ENCODE data around the gene DUXA. TPM values are rescaled to one million over a fixed set of nuclear protein-coding genes. Genes with fewer than 3 reads are reported as not detected.
A peak's percentile ranks its signal among the peaks of the same experiment; 100 is the strongest.

Gene DUXA
- total RNA-seq, 5 donors from 2014 or later (not counting 1 experiment from before 2014, with no cell fraction given) = not detected

GRCh38 chr19:57192077-57192420 is 24.8 kb upstream of the DUXA start:
- Mint-ChIP-seq H3K9me3 (peaks cover 24 to 30% (median 29%) of the 10 kb centered on the region in 3 donors), H3K27ac (peak overlapping the region; percentile 71 to 87), H3K4me3 (peak overlapping the region; percentile 88 to 93 (median 91)), H3K36me3 (peaks cover 67% of the 10 kb centered on the region), H3K4me1 (peaks cover 34 to 39% (median 35%) of the 10 kb centered on the region in 3 donors), H3K27me3 (peaks cover 5 to 8% of the 10 kb centered on the region in 2 donors)
- peaks cover 10 to 43% of the 10 kb centered on the region in 2 donors for H3K36me3 ChIP-seq (ENCODE audit: control insufficient read depth in 2 of 2, extremely low read depth in 1 of 2, insufficient read depth in 1 of 2, low read length in 1 of 2)
- H3K4me3 ChIP-seq (ENCODE audit: control insufficient read depth in 1 of 2, extremely low read depth in 1 of 2, low read length in 1 of 2) = peak overlapping the region; percentile 72 to 97
- ATAC-seq (replicated peaks in 1 of 4) (peak in 2 of 4 experiments; percentile 3 to 6), DNase-seq (no peak)
- ChIA-PET POLR2A (no interaction called here), CTCF (no interaction called here)
- peaks cover 0 to 3% of the 10 kb centered on the region in 2 experiments for H3K27me3 ChIP-seq (replicated peaks in 1 of 2; ENCODE audit: control insufficient read depth in 2 of 2, extremely low read depth in 1 of 2, insufficient read depth in 2 of 2, low read length in 1 of 2)
- peaks cover 5 to 24% of the 10 kb centered on the region in 2 experiments for H3K4me1 ChIP-seq (ENCODE audit: control insufficient read depth in 1 of 2, extremely low read depth in 1 of 2, insufficient read depth in 2 of 2, low read length in 2 of 2)
- H3K27ac ChIP-seq (ENCODE audit: low read length) = no peak overlapping the region
- H3K9me3 ChIP-seq = peaks cover 3% of the 10 kb centered on the region
- WGBS (ENCODE audit: insufficient coverage) = 33% methylated on average over 6 of the region's 9 CpGs

GRCh38 chr19:57191141-57192076 is 24.1 kb upstream of the DUXA start, which contains the start of gene ZNF264:
ZNF264 (plus strand) TSS chr19:57191500; CDS start chr19:57191914, 414 bp downstream.
- peaks cover 20 to 30% (median 26%) of the 10 kb centered on the region in 3 donors for H3K9me3 Mint-ChIP-seq
- peak within 1 kb of the TSS; percentile 88 to 93 (median 91) for H3K4me3 Mint-ChIP-seq
- Histone ChIP-seq H3K4me3 (ENCODE audit: control insufficient read depth in 1 of 2, extremely low read depth in 1 of 2, low read length in 1 of 2) (peak within 1 kb of the TSS; percentile 72 to 97), H3K27me3 (replicated peaks in 1 of 2; ENCODE audit: control insufficient read depth in 2 of 2, extremely low read depth in 1 of 2, insufficient read depth in 2 of 2, low read length in 1 of 2) (peaks cover 0 to 7% of the 10 kb centered on the region in 2 experiments), H3K27ac (ENCODE audit: low read length) (peak within 1 kb of the TSS; percentile 86), H3K4me1 (ENCODE audit: control insufficient read depth in 1 of 2, extremely low read depth in 1 of 2, insufficient read depth in 2 of 2, low read length in 2 of 2) (peaks cover 5 to 24% of the 10 kb centered on the region in 2 experiments), H3K36me3 (ENCODE audit: control insufficient read depth in 2 of 2, extremely low read depth in 1 of 2, insufficient read depth in 1 of 2, low read length in 1 of 2) (peaks cover 7 to 38% of the 10 kb centered on the region in 2 donors), H3K9me3 (peaks cover 3% of the 10 kb centered on the region)
- peaks cover 61% of the 10 kb centered on the region for H3K36me3 Mint-ChIP-seq
- H3K4me1 Mint-ChIP-seq = peaks cover 34 to 35% (median 34%) of the 10 kb centered on the region in 3 donors
- ATAC-seq (replicated peaks in 1 of 4) = peak; percentile 97 to 99 (median 98)
- H3K27me3 Mint-ChIP-seq = peaks cover 5 to 8% of the 10 kb centered on the region in 2 donors
- H3K27ac Mint-ChIP-seq = peak within 1 kb of the TSS; percentile 95 to 96
- 2% methylated on average over 77 of the region's 81 CpGs for WGBS (ENCODE audit: insufficient coverage)
- ChIA-PET CTCF (no interaction called here), POLR2A (interaction anchor here in 1 of 2 donors (0.6 kb wide), 1 partner anchor 141 kb away, joined by 6 read pairs; no protein-coding TSS in a partner anchor)
- DNase-seq = peak; percentile 76 to 92 (median 87)

- Histone ChIP-seq H3K36me3 (ENCODE audit: control insufficient read depth in 2 of 2, extremely low read depth in 1 of 2, insufficient read depth in 1 of 2, low read length in 1 of 2) (peaks cover 4 to 28% of the 10 kb centered on the region in 2 donors), H3K9me3 (peaks cover 3% of the 10 kb centered on the region), H3K27ac (ENCODE audit: low read length) (no peak overlapping the region), H3K4me3 (ENCODE audit: control insufficient read depth in 1 of 2, extremely low read depth in 1 of 2, low read length in 1 of 2) (peak overlapping the region in 1 of 2 donors; percentile 97), H3K4me1 (ENCODE audit: control insufficient read depth in 1 of 2, extremely low read depth in 1 of 2, insufficient read depth in 2 of 2, low read length in 2 of 2) (peaks cover 5 to 24% of the 10 kb centered on the region in 2 experiments), H3K27me3 (replicated peaks in 1 of 2; ENCODE audit: control insufficient read depth in 2 of 2, extremely low read depth in 1 of 2, insufficient read depth in 2 of 2, low read length in 1 of 2) (peaks cover 0 to 16% of the 10 kb centered on the region in 2 experiments)
- no peak for DNase-seq
- Mint-ChIP-seq H3K27me3 (peaks cover 5 to 11% of the 10 kb centered on the region in 2 donors), H3K27ac (peak overlapping the region; percentile 20 to 96), H3K4me1 (peaks cover 33 to 34% (median 34%) of the 10 kb centered on the region in 3 donors), H3K9me3 (peaks cover 20 to 26% (median 23%) of the 10 kb centered on the region in 3 donors), H3K4me3 (peak overlapping the region; percentile 88 to 93 (median 91)), H3K36me3 (peaks cover 50% of the 10 kb centered on the region)
- ChIA-PET POLR2A (no interaction called here), CTCF (no interaction called here)
- ATAC-seq (replicated peaks in 1 of 4) = no peak
- WGBS (ENCODE audit: insufficient coverage) = no CpG with 5 or more reads among the region's 3 CpGs
Measured at GRCh38 chr19:57190301-57190700, 23.0 kb upstream of the DUXA start.

GRCh38 chr19:57171551-57172081 is 4.3 kb upstream of the DUXA start:
- peaks cover 15 to 24% of the 10 kb centered on the region in 2 donors for H3K27me3 Mint-ChIP-seq
- peak overlapping the region; percentile 45 for H3K27ac ChIP-seq (ENCODE audit: low read length)
- CTCF ChIA-PET = interaction anchor here in 1 of 2 donors (0.6 kb wide), 1 partner anchor 146 kb away, joined by 6 read pairs; no protein-coding TSS in a partner anchor
- H3K4me1 ChIP-seq (ENCODE audit: control insufficient read depth in 1 of 2, extremely low read depth in 1 of 2, insufficient read depth in 2 of 2, low read length in 2 of 2) = peaks cover 0 to 11% of the 10 kb centered on the region in 2 experiments
- 33% methylated on average over 6 of the region's 42 CpGs for WGBS (ENCODE audit: insufficient coverage)
- peaks cover 6 to 11% (median 8%) of the 10 kb centered on the region in 3 donors for H3K4me1 Mint-ChIP-seq
- H3K27ac Mint-ChIP-seq = peak overlapping the region; percentile 34 to 75
- DNase-seq (peak in 29 of 35 experiments; percentile 3 to 66 (median 40)), ATAC-seq (replicated peaks in 1 of 4) (peak; percentile 67 to 87 (median 76))
- H3K4me3 ChIP-seq (ENCODE audit: control insufficient read depth in 1 of 2, extremely low read depth in 1 of 2, low read length in 1 of 2) = peak overlapping the region; percentile 31 to 52
- peaks cover 0 to 20% of the 10 kb centered on the region in 2 experiments for H3K27me3 ChIP-seq (replicated peaks in 1 of 2; ENCODE audit: control insufficient read depth in 2 of 2, extremely low read depth in 1 of 2, insufficient read depth in 2 of 2, low read length in 1 of 2)
- peak overlapping the region; percentile 55 to 73 (median 70) for H3K4me3 Mint-ChIP-seq
- peaks cover 3% of the 10 kb centered on the region for H3K36me3 Mint-ChIP-seq
- no peaks in the 10 kb centered on the region for H3K9me3 ChIP-seq
- H3K9me3 Mint-ChIP-seq = peaks cover 15 to 40% (median 36%) of the 10 kb centered on the region in 3 donors
- H3K36me3 ChIP-seq (ENCODE audit: control insufficient read depth in 2 of 2, extremely low read depth in 1 of 2, insufficient read depth in 1 of 2, low read length in 1 of 2) = no peaks in the 10 kb centered on the region
- POLR2A ChIA-PET = no interaction called here

- Mint-ChIP-seq H3K27me3 (no peaks in the 10 kb centered on the region), H3K27ac (no peak overlapping the region), H3K9me3 (peaks cover 12 to 25% (median 22%) of the 10 kb centered on the region in 3 donors), H3K36me3 (no peaks in the 10 kb centered on the region), H3K4me3 (no peak overlapping the region), H3K4me1 (no peaks in the 10 kb centered on the region)
- WGBS (ENCODE audit: insufficient coverage) = 90% methylated on average over 7 of the region's 7 CpGs
- Histone ChIP-seq H3K27me3 (replicated peaks in 1 of 2; ENCODE audit: control insufficient read depth in 2 of 2, extremely low read depth in 1 of 2, insufficient read depth in 2 of 2, low read length in 1 of 2) (no peaks in the 10 kb centered on the region), H3K4me3 (ENCODE audit: control insufficient read depth in 1 of 2, extremely low read depth in 1 of 2, low read length in 1 of 2) (no peak overlapping the region), H3K4me1 (ENCODE audit: control insufficient read depth in 1 of 2, extremely low read depth in 1 of 2, insufficient read depth in 2 of 2, low read length in 2 of 2) (no peaks in the 10 kb centered on the region), H3K36me3 (ENCODE audit: control insufficient read depth in 2 of 2, extremely low read depth in 1 of 2, insufficient read depth in 1 of 2, low read length in 1 of 2) (no peaks in the 10 kb centered on the region), H3K27ac (ENCODE audit: low read length) (no peak overlapping the region), H3K9me3 (no peaks in the 10 kb centered on the region)
- ATAC-seq (replicated peaks in 1 of 4) (no peak), DNase-seq (no peak)
- ChIA-PET CTCF (no interaction called here), POLR2A (no interaction called here)
Measured at GRCh38 chr19:57165846-57166245, 1.4 kb downstream of the DUXA start.

GRCh38 chr19:57161985-57162539 is 5.2 kb downstream of the DUXA start:
- H3K4me3 Mint-ChIP-seq = no peak overlapping the region
- no peaks in the 10 kb centered on the region for H3K27me3 Mint-ChIP-seq
- DNase-seq (no peak), ATAC-seq (replicated peaks in 1 of 4) (no peak)
- Histone ChIP-seq H3K4me3 (ENCODE audit: control insufficient read depth in 1 of 2, extremely low read depth in 1 of 2, low read length in 1 of 2) (no peak overlapping the region), H3K36me3 (ENCODE audit: control insufficient read depth in 2 of 2, extremely low read depth in 1 of 2, insufficient read depth in 1 of 2, low read length in 1 of 2) (no peaks in the 10 kb centered on the region), H3K4me1 (ENCODE audit: control insufficient read depth in 1 of 2, extremely low read depth in 1 of 2, insufficient read depth in 2 of 2, low read length in 2 of 2) (no peaks in the 10 kb centered on the region), H3K27me3 (replicated peaks in 1 of 2; ENCODE audit: control insufficient read depth in 2 of 2, extremely low read depth in 1 of 2, insufficient read depth in 2 of 2, low read length in 1 of 2) (peaks cover 0 to 5% of the 10 kb centered on the region in 2 experiments), H3K27ac (ENCODE audit: low read length) (no peak overlapping the region), H3K9me3 (no peaks in the 10 kb centered on the region)
- H3K9me3 Mint-ChIP-seq = peaks cover 13 to 21% (median 17%) of the 10 kb centered on the region in 3 donors
- H3K27ac Mint-ChIP-seq = no peak overlapping the region
- ChIA-PET CTCF (no interaction called here), POLR2A (no interaction called here)
- H3K4me1 Mint-ChIP-seq = no peaks in the 10 kb centered on the region
- H3K36me3 Mint-ChIP-seq = no peaks in the 10 kb centered on the region
- WGBS (ENCODE audit: insufficient coverage) = 93% methylated on average over 3 of the region's 5 CpGs
